ENCODE results near the gene AACS.

The AACS gene

DNA sequence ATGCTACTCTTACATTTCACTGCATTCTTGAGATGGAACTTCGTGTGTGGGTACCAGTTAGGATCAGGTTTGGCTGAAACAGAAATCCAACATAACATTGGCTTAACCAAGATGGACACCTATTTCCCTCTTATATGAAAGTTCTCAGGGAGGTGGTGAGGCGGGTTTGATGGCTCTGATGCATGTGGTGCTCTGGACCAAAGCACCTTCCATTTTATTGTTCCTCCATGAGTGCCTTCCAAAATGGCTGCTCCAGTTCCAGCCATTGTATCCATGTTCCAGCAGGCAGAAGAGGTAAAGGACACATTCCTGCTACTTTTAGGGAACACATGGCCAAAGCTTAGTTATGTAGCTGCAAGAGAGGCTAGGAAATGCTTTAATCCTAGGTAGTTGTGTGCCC lies 42.2 kb upstream of the AACS start:
- Histone ChIP-seq H3K27ac (ENCODE audit: low read length) (no peak overlapping the region), H3K4me3 (ENCODE audit: low read length) (no peak overlapping the region), H4K20me1 (ENCODE audit: insufficient read depth, low read length) (no peaks in the 10 kb centered on the region), H3K27me3 (replicated peaks; ENCODE audit: insufficient read depth, low read length) (no peaks in the 10 kb centered on the region), H3K9me3 (replicated peaks; ENCODE audit: insufficient read depth, low read length) (no peaks in the 10 kb centered on the region), H3K4me2 (ENCODE audit: low read depth, low read length) (no peak overlapping the region), H3K79me2 (ENCODE audit: low read length) (no peaks in the 10 kb centered on the region), H3K36me3 (replicated peaks; ENCODE audit: insufficient read depth, low read length) (no peaks in the 10 kb centered on the region), H3K9ac (ENCODE audit: low read length) (no peak overlapping the region), H3K9me2 (replicated peaks; ENCODE audit: insufficient read depth, low read length) (no peaks in the 10 kb centered on the region), H3F3A (ENCODE audit: insufficient read depth, low read length) (no peaks in the 10 kb centered on the region), H3K4me1 (ENCODE audit: low read length) (no peaks in the 10 kb centered on the region), H2AFZ (ENCODE audit: low read length) (no peak overlapping the region)
- TF ChIP-seq EZH2 (optimal IDR thresholded peaks at IDR 0.05; ENCODE audit: low read depth, low read length) (no peak), EZH2phosphoT487 (IDR thresholded peaks at IDR 0.05; ENCODE audit: low read length) (no peak)
- TF ChIP-seq, protein P1, sequence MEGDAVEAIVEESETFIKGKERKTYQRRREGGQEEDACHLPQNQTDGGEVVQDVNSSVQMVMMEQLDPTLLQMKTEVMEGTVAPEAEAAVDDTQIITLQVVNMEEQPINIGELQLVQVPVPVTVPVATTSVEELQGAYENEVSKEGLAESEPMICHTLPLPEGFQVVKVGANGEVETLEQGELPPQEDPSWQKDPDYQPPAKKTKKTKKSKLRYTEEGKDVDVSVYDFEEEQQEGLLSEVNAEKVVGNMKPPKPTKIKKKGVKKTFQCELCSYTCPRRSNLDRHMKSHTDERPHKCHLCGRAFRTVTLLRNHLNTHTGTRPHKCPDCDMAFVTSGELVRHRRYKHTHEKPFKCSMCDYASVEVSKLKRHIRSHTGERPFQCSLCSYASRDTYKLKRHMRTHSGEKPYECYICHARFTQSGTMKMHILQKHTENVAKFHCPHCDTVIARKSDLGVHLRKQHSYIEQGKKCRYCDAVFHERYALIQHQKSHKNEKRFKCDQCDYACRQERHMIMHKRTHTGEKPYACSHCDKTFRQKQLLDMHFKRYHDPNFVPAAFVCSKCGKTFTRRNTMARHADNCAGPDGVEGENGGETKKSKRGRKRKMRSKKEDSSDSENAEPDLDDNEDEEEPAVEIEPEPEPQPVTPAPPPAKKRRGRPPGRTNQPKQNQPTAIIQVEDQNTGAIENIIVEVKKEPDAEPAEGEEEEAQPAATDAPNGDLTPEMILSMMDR (IDR thresholded peaks at IDR 0.05; ENCODE audit: low read length) = no peak
- DNase-seq = no peak

DNA sequence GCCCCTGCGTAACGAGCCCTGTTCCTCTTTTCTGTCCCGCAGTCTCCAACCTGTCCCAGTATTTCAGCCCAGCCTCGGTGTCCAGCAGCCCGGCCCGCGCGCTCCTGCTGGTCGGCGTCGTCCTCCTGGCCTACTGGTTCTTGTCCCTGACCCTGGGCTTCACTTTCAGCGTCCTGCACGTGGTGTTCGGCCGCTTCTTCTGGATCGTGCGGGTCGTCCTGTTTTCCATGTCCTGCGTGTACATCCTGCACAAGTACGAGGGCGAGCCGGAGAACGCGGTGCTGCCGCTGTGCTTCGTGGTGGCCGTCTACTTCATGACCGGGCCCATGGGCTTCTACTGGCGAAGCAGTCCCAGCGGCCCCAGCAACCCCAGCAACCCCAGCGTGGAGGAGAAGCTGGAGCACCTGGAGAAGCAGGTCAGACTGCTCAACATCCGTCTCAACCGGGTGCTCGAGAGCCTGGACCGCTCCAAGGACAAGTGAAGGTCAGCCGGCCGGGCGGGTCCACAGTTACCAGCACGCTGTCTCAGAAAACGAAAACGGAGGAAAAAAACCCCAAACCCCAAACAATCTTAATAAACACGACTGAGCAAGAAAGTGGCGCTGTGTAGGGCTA lies 40.2 kb upstream of the AACS start:
- no peak for TF ChIP-seq EZH2 (optimal IDR thresholded peaks at IDR 0.05; ENCODE audit: low read depth, low read length)
- TF ChIP-seq EZH2phosphoT487 (IDR thresholded peaks at IDR 0.05; ENCODE audit: low read length) = no peak
- TF ChIP-seq, protein P1 (IDR thresholded peaks at IDR 0.05; ENCODE audit: low read length) = no peak
- Histone ChIP-seq H3K27me3 (replicated peaks; ENCODE audit: insufficient read depth, low read length) (no peaks in the 10 kb centered on the region), H3F3A (ENCODE audit: insufficient read depth, low read length) (no peaks in the 10 kb centered on the region), H3K9me3 (replicated peaks; ENCODE audit: insufficient read depth, low read length) (no peaks in the 10 kb centered on the region), H3K27ac (ENCODE audit: low read length) (no peak overlapping the region), H3K4me1 (ENCODE audit: low read length) (no peaks in the 10 kb centered on the region), H3K9ac (ENCODE audit: low read length) (no peak overlapping the region), H3K4me2 (ENCODE audit: low read depth, low read length) (no peak overlapping the region), H3K4me3 (ENCODE audit: low read length) (no peak overlapping the region), H3K9me2 (replicated peaks; ENCODE audit: insufficient read depth, low read length) (no peaks in the 10 kb centered on the region), H3K79me2 (ENCODE audit: low read length) (no peaks in the 10 kb centered on the region), H3K36me3 (replicated peaks; ENCODE audit: insufficient read depth, low read length) (no peaks in the 10 kb centered on the region), H4K20me1 (ENCODE audit: insufficient read depth, low read length) (no peaks in the 10 kb centered on the region), H2AFZ (ENCODE audit: low read length) (no peak overlapping the region)
- no peak for DNase-seq

DNA sequence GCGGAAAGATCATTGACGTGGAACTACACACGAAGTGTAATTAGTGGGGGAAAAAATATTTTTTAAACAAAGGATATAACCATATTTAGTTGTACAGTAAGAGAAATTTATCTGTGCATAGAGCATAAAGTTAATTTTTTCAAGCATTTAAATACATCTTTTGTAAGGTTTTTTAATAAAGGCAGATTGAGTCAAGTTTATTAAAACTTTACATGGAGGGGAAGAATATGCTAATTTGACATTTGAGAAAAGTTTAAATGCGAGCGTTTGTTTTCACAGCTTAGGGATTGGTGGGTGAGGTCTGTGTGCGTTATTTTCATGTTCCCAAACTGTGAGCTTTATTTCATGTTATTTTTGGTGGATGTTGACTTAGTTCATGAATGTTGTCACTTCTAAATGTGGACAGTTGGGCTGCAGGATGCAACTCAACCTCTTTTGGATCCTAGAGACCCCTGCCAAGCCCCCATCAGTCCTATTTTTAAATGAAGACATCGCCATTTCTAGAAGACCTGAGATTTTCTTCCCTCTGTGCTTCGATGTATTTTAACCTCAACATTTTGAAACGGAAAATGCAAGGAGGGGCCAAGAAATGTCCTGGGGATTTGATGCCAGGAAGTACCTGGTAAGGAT lies 39.5 kb upstream of the AACS start:
- H3K79me2 ChIP-seq (ENCODE audit: low read length) = no peaks in the 10 kb centered on the region
- no peaks in the 10 kb centered on the region for H3K9me3 ChIP-seq (replicated peaks; ENCODE audit: insufficient read depth, low read length)
- H3K36me3 ChIP-seq (replicated peaks; ENCODE audit: insufficient read depth, low read length) = no peaks in the 10 kb centered on the region
- no peak overlapping the region for H2AFZ ChIP-seq (ENCODE audit: low read length)
- H4K20me1 ChIP-seq (ENCODE audit: insufficient read depth, low read length) = no peaks in the 10 kb centered on the region
- no peaks in the 10 kb centered on the region for H3F3A ChIP-seq (ENCODE audit: insufficient read depth, low read length)
- H3K27ac ChIP-seq (ENCODE audit: low read length) = no peak overlapping the region
- H3K4me2 ChIP-seq (ENCODE audit: low read depth, low read length) = no peak overlapping the region
- H3K9ac ChIP-seq (ENCODE audit: low read length) = no peak overlapping the region
- H3K4me1 ChIP-seq (ENCODE audit: low read length) = no peaks in the 10 kb centered on the region
- no peak for TF ChIP-seq EZH2 (optimal IDR thresholded peaks at IDR 0.05; ENCODE audit: low read depth, low read length)
- TF ChIP-seq EZH2phosphoT487 (IDR thresholded peaks at IDR 0.05; ENCODE audit: low read length) = no peak
- no peak overlapping the region for H3K4me3 ChIP-seq (ENCODE audit: low read length)
- DNase-seq = no peak
- H3K27me3 ChIP-seq (replicated peaks; ENCODE audit: insufficient read depth, low read length) = no peaks in the 10 kb centered on the region
- H3K9me2 ChIP-seq (replicated peaks; ENCODE audit: insufficient read depth, low read length) = no peaks in the 10 kb centered on the region

DNA sequence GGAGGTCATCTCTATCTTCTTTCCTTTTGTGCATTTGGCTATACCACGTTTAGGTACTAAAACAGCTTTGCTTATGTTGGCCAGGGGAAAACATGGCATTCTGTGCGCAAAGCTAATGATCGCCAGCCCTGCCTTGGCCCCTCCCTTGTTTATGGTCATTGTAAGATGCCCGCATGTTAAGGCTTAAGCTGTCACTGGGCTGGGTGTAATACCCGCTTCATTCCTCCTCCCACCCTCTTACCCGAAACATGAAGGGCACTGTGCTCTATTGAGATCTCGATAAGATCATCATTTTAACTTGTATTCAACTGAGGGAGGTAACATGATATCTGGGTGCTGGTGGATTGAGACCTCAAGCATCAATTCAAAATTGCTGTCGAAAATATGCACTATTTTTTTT lies 37.1 kb upstream of the AACS start:
- no peaks in the 10 kb centered on the region for H3K4me1 ChIP-seq (ENCODE audit: low read length)
- no peak overlapping the region for H3K9ac ChIP-seq (ENCODE audit: low read length)
- no peak overlapping the region for H3K4me3 ChIP-seq (ENCODE audit: low read length)
- no peak overlapping the region for H2AFZ ChIP-seq (ENCODE audit: low read length)
- no peaks in the 10 kb centered on the region for H3K79me2 ChIP-seq (ENCODE audit: low read length)
- no peak overlapping the region for H3K4me2 ChIP-seq (ENCODE audit: low read depth, low read length)
- no peaks in the 10 kb centered on the region for H3K36me3 ChIP-seq (replicated peaks; ENCODE audit: insufficient read depth, low read length)
- H4K20me1 ChIP-seq (ENCODE audit: insufficient read depth, low read length) = no peaks in the 10 kb centered on the region
- no peaks in the 10 kb centered on the region for H3K9me2 ChIP-seq (replicated peaks; ENCODE audit: insufficient read depth, low read length)
- DNase-seq = no peak
- no peak overlapping the region for H3K27ac ChIP-seq (ENCODE audit: low read length)
- H3K27me3 ChIP-seq (replicated peaks; ENCODE audit: insufficient read depth, low read length) = no peaks in the 10 kb centered on the region
- TF ChIP-seq EZH2phosphoT487 (IDR thresholded peaks at IDR 0.05; ENCODE audit: low read length) (no peak), EZH2 (optimal IDR thresholded peaks at IDR 0.05; ENCODE audit: low read depth, low read length) (no peak)
- TF ChIP-seq, protein P1 (IDR thresholded peaks at IDR 0.05; ENCODE audit: low read length) = no peak
- H3K9me3 ChIP-seq (replicated peaks; ENCODE audit: insufficient read depth, low read length) = no peaks in the 10 kb centered on the region
- no peaks in the 10 kb centered on the region for H3F3A ChIP-seq (ENCODE audit: insufficient read depth, low read length)

Data from MM.1S (cell line).